Stimulated activated CD8-positive, alpha-beta memory T cell treated with anti-CD3 and anti-CD28 coated beads, Interleukin-15, amount 100 ng/mL, for 48 hours (primary cell): ENCODE results near the gene CAB39.

Experiments used
- DNase-seq, 2 donors: peaks; one replicate each; pipeline ENCODE4 v3.0.0-alpha.2; 2020; ENCODE audit warnings: low read depth in 2 of 2

Gene CAB39

DNA sequence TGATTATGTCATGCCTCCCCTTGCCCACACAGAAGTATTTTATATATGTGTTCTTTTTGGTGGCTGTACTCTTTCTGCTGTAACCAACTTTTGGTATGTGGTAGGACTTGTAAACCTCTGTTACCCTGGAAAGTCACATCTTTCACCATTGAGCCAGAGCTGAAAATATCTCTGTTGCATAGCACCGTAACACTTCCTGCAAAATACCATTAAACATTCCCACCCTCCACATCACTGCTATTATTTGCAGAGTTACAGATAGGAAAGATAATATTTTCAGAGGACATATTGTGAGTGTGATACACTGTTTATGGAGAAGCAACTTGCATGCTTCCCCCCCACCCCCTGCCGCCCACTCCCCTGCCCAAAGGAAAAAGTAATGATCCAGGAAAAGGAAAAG lies 44.8 kb downstream of the CAB39 start:
- DNase-seq: no peak

DNA sequence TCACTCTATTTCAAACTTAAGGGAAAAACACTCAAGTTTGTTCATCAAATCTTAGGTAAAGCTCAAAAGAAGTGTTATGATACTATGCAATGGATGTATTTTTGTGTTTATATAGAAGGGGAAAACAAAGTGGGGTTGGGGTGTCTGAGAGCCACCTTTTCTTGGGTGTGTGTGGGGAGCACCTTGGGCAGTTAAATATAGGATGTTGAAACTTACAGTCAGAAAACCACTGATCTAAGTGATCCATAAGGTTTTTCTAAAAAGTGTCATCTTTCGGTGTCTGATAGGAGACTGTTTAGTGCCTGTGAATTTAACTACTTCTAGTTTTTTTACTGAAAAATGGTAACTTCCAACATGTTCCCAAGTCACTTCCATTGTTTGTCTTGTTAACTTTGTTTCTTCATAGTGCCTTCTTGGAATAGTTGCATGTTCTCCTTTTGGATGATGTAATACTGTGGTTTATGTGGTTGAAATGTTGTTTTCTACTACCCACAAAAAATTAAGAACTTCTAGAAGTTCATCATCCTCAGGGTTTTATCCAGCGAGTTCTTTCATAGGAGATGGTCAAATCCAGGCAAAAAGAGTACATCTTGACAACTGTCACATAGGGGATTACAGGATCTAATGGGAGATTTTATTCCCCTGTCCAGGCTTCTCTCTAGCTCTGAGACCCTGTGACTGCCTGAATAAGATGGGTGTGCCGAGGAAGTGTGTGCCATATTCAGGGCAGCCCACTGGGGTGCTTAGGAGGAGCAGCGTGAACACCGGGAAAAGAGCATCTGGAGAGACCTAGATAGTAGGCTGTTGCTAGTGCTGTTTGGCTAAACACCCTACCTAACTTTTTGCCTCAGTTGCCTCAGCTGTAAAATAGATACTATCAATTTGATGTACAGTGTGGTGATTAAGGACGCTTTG lies 46.2 kb downstream of the CAB39 start:
- DNase-seq: no peak

DNA sequence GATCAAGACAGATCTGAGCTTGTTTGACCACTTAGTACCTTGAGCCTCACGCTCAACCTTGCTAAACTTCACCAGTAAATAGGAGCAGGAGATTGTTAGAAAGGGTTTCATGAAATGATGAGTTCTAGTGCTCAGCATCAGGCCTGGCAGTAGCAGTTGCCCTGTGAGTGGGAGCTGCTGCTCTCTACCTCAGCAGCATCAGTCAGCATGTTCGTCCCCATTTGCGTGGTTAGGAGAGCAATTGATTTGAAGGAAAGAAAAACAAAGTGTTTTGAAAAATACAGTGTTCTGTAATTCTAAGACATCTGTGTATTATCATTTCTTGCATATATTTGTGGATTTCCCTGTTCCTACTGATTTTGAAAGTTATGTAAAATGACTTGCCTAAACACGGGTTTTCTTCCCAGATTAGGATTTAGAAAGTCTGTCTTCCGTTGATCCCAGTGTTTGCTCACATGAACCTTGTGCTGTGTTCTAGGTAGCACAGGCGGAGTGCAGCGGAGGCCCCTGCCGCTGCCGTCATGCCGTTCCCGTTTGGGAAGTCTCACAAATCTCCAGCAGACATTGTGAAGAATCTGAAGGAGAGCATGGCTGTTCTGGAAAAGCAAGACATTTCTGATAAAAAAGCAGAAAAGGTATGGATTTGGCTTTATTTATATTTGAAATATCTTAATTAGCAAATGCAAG lies 47.0 kb downstream of the CAB39 start:
- DNase-seq: no peak

DNA sequence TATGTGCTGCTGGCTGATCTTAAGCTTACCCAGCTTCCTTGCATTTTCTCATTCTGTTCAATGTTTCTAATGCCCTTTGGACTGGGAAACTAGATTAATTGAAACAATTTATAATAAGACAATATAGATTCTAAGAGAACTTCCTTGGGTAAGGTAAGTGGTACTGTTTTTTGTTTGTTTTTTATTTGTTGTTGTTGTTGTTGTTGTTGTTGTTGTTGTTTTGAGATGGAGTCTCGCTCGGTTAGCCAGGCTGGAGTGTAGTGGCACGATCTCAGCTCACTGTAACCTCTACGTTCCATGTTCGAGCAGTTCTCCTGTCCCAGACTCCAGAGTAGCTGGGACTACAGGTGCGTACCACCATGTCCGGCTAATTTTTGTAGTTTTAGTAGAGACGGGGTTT lies 49.1 kb downstream of the CAB39 start:
- no peak for DNase-seq

DNA sequence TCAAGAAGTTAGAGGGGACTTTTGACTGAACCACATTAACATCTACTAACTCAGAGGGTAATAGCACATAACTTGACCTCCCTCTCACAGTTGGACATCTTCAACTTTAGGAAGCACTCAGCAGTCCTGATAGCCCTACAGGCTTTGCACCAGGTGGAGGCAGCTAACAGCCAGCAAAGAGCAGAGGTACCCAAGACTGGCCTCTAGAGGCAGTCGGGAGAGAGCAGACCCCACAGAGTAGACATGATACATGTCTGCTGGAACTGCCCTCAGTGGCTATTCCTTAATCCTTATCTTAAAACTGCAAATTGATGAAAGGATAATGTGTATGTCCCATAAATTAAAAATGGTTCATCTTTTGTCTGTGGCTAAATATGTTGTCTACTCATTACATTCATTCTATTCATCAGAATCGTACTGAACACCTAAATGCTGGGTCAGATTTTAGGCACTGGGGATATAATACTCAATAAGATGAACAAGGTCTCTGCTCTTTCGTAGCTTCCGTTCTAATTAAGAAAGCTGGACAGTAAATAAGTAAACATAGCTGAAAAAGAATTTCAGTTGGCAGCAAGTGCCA lies 49.8 kb downstream of the CAB39 start:
- no peak for DNase-seq

DNA sequence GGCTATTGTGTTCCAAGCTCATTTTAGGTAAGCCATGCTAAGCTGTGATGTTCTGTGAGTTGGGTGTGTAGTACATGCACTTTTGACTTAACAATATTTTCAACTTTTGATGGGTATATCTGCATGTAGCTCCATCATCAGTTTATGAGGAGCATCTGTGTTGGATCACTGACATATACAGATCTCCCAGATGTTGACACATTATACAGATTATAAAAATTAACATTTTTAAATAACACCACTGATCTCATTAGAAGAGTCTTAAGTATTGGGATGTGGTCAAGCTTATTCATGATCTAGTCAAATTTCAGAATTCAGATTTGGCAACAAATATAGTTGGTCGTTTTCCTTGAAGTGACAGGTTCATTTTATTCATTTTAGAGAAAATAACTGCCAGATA lies 51.7 kb downstream of the CAB39 start:
- no peak for DNase-seq

DNA sequence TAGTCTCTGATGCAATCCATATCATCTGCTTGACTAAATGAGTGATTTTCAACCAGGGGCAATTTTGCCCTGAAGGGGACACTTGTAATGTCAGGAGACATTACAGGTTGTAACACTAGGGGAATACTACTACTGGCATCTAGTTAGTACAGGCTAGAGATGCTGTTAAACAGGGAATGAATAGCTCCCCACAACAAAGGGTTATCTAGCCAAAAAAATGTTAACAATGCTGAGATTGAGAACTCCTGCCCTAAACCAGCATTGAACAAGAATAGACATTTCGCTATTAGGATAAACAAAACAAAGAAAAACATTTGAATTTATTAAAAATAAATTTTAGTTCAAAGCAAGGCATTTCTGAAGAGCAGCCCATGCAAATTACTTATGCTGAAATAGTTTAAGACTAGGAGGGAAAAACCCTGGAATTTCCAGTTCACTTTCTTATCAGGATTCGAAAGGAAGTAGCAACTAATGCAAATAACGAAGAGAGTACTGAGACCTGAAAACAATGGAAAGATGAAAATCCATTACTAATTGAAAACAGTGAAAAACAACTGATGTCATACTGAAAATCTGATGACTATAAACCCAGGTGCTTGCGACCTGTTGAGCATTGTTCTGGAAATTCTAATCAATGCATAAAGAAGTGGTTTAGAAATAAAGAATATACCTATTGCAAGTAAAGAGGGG lies 53.1 kb downstream of the CAB39 start:
- no peak for DNase-seq

DNA sequence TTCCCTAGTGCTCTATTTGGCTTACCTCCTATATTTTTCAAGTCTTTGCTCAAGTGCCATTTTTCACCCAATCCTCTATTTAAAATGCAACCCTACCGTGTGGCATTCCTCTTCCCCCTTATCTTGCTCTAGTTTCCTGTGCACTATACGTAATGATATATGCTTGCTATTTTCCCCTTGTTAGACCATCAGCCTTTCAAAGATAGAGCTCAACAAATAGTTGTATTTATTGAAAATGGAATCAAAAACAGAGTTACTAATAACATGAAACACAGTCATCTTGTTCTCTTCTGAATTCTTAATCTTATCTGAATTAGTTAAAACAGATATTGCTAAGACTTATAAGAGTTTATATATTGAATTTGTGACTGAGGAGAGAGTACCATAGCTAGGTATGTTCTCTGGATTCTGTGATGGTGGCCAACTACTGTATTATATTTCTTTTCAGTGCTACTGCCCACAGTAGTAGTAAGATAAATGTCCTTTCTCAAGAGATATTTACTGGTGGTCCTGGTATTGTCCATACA lies 55.3 kb downstream of the CAB39 start:
- no peak for DNase-seq

DNA sequence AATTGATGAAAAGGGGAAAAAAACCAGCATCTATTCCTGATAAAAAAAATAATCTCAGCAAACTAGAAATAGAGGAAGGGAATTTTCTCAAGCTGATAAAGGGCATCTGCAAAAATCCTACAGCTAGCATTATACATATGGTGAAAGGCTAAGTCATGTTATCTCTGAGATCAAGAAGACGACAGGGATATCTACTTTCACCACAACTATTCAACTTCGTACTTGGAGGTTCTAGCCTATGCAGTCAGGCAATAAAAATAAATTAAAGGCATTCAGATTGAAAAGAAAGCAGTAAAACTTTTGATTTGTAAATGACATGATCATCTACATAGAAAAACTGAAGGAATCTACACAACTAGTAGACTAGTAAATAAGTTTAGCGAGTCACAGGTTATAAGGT lies 58.2 kb downstream of the CAB39 start:
- DNase-seq: no peak

DNA sequence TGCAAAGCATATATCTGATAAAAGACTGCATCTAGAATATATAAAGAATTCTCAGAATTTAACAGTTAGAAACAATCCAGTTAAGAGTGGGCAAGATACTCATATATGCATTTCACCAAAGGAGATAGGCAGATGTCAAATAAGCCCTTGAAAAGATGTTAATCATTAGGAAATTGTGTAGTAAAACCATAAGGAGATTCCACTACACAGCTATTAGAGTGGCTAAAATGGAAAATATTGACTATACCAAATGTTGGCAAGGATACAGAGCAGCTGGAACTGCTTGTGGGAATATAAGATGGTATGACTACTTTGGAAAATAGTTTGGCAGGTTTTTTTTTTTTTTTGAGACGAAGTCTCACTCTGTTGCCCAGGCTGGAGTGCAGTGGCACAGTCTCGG lies 59.5 kb downstream of the CAB39 start:
- no peak for DNase-seq

DNA sequence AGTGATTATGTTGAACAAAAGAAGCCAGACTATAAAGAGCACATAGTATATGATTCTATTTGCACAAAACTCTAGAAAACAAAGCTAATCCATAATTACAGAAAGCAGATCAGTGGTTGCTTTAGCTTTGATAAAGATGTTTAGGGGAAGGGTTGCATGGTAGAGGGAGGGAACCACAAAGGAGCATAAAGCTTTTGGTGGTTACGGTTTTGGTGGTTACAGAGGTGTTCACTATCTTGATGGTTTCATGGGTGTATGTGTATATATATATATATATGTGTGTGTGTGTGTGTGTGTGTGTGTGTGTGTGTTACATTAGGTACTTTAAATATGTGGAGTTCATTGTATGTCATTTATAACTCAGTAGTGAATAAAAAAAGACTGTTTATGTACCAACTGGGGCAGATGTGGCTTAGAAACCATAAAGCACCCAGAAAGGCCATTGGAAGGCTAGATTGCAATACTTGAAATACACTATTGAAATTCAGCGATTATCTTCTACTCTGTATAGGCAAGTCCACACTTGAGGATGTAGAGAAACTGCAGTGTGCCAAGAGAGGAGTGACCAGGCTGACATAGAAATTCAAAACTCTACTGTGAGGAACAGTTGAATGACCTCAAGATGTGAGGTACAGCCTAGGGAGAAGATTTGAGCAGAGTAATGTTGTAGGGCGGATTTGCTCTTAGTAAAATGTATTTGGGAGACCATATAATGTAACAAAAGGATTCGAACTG lies 60.6 kb downstream of the CAB39 start:
- no peak for DNase-seq

DNA sequence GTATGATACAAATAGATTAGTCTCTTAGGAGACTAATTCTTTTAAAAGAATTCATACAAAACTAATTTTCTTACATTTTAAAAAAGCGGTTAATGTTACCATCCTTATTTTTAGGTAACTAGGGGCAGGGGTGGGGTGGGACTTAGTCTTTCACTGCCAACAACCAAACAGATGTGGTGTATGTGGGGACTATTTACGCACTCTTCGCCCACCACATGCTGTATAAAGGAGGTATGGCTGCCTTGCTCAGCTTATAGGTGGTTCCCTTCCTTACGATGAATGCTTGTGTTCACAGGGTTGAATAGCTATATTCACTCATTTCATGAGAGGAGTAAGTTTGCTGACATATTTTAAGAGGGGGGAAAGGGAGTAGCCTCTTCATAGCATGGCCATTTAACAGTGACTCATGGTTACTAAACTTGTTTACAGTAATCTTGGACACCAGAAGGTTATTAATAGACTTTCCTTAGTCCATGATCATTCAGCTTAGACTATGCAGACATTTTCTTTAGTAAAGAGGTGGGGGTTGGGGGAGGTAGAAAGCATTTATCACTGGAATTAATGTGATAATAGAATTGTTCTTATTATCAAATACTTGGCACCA lies 61.8 kb downstream of the CAB39 start:
- no peak for DNase-seq

DNA sequence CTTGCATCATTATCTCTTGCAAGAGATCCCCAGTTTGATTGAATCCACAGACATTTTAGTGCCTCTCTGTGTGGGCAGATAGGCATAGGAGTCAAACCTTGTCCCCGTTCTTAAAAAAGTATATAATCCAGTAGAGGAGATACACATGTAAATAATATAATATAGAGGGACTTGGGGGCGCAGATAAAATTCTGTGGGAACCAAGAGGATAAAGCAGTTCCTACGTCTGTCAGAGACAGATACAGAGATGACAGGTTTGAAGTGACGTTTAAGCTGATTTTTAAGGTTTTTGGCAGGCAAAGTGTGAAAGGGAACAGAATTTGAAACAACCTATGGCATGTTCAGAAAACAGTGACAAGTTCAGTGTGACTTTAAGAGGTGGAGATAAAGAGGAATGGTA lies 63.1 kb downstream of the CAB39 start:
- no peak for DNase-seq

DNA sequence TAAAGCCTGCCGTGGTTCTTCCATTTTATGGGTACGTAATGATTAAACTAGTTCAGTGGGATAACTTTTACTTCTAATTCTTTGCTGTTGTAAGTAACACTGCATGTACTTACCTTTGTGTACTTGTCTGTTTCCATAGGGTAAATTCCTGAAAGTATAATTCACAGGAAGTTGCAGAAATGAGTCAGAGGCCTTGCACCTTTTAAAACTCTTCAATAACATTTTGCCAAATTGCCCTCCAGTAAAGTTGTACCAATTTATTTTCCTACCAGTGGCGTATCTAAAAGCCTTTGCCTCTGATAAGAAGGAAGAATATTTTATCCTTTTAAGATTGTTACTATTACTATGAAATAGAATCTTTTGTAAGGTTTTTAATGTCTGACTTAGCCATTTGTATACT lies 65.1 kb downstream of the CAB39 start:
- no peak for DNase-seq

DNA sequence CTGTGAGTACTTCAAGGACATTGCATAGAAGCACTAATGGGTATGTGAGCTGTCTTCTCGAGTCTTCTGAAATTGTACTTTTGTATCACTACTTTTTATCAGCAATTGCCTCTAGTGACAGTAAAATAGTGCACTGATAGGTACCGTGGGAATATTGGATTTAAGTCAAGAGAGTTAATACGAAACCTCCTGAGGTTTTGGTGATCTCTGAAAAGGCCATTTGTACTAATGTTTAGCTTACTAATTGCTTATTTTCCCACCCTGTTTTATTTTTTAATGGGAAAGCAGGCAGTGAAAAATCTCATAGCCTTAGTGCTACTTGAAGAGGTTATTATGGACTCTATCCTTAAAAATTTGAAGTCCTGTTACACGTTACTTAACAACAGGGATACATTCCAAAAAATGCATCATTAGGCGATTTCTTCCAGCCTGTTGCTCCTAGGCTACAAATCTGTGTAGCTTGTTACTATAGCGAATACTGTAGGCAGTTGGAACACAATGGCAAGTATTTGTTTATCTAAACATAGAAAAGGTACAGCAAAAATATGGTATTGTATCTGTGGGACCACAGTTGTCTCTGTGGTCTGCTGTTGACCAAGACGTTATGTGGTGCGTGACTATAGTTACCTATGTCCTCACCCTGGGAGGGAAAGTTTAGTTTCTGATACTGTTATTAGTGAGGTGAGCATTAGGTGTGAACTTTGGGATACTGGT lies 65.9 kb downstream of the CAB39 start:
- DNase-seq: no peak

DNA sequence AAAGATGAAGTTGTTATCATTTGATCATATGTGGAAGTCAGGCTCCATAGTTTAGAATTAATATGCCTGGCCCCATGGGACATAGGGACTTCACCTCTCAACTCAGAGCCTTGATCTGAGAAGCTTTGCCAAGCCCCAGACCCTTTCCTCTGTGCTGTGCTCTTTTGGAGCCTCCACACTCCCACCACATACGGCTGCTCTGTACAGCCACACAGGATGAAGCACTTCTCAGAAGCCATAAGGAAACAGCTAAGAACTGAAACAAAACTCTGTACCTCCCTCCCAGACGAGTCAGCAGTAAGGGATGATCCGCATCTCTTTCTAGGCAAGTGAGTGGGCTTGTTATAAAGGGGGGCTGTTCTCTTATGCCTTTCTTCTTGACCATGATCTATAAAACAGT lies 66.5 kb downstream of the CAB39 start:
- DNase-seq: no peak

DNA sequence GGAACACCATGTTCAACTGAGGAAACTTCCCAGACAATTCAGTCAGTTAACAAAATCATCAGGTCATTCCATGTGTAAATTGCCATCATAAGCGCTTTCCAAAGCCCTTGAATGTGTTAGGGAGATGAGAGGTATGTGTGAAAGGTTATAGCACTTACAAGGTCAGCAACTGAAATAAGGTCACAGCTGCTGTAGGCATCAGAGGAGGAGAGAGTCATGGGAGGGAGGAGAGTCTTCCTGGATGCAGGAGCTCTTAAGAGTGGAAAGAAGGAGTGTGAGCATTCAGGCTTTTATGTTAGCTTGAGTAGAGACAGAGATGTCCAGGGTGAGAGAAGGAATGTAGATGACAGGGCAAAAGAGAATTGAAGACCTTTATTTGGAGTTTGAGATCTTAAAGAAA lies 67.0 kb downstream of the CAB39 start:
- no peak for DNase-seq

DNA sequence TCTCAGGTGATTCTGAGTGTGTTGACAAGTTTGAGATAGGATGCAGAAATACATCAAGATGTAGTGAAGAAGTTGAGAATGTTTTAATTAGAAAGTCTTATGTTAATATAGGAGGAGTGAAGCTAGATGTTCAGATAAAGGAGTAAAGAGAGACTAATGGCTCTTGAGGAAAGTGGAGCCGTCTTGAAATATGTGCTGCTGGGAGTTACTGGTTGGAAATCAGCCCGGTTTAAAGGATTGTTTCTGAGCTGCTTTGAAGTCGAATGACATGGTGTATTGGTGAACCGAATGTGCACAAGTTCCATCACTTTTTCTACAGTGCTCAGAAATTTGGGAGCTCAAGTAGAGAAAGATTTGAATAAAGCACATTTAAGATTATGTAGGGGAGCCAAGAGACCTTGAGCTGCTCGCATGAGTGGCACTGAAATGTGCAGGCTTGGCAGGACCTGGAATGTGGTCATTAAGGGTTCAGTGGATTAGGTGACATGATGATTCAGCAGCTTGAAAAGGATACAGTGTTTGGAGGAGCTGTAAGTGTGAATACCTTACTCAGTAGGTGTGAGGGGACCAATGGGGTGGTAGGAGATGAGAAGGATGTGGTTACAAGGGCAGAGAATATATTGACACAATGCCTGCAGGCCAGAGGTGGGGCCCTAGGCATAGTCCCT lies 68.6 kb downstream of the CAB39 start:
- DNase-seq: peak in 1 of 2 donors; percentile 32

DNA sequence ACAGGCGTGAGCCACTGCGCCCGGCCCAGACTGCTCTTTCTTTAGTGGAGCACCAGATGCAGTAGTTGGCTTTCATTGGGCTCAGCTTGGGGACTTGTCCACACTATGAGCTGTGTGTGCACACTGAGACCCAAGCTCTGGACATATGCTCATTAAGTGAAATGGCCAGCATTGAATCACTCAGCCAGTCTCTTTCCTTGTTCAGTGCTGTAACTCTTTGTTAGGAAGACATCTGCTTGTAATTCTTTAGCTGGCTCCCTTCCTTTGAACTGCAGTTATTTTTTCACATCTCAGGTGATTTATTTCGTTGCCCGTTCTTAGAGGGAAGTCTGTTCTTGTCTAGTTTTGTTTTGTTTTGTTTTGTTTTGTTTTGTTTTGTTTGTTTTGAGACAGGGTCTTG lies 70.5 kb downstream of the CAB39 start:
- DNase-seq: no peak

DNA sequence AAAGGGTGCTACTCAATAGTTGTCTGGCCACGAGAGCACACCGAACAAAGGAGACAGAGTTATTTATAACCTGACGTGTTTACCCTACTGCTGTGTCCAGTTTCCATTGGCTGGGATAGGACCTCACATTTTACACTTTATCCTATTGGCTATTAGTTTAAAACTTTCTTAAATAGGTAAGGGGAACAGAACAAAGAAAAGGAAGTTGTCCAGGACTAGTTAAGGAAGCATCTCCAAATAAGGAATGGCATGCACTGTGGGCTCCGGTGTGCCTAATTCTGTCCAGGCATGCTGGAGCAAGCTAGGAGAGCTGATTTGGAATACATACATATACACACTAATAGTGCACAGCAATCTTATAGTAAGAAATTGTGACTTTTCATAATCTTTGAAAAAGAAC lies 72.2 kb downstream of the CAB39 start:
- no peak for DNase-seq
